Measurements from ENCODE around the gene ATXN7L2.

ATXN7L2 gene

DNA sequence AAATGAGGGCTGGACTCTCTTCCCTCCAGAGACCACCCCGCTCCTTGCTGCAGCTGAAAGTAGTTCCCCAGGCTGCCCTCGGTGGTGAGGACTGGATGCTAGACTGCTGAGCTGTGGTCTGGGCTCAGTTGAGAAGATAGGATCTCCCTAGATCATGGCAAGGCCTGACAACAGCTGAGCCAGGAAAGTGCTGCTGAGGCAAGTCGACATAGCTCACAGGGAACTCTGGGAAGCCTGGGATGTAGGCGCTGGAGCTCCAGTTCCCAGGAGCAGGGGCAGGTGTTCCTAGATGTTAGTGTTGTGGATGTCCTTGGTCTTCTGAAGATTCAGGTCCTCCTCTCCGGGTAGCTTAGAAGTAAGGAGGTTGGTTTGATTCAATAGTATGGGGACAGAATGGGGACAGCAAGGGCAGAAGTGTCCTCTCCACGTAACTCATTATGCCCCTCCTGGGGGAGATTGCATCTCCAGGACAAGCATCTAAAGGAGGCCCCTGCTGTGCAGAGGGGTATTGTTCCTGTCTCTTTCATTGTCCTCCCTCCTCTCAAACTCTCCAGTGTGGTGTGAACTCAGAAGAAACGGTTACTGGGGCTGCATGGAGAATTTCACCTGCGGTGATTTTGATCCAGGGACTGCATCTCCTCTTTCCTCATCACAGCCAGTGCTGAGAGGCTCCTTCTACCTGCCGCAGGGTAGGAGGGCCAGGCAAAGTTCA lies 13.9 kb downstream of the ATXN7L2 start:
- TF ChIP-seq EGR1 (IDR thresholded peaks at IDR 0.05) = no peak
- TF ChIP-seq USF1 (IDR thresholded peaks at IDR 0.05) = no peak
- TF ChIP-seq CEBPB (IDR thresholded peaks at IDR 0.05) = no peak
- TF ChIP-seq NFIC (IDR thresholded peaks at IDR 0.05) = no peak
- no peak for TF ChIP-seq EP300 (IDR thresholded peaks at IDR 0.05; ENCODE audit: borderline replicate concordance)
- no peak for TF ChIP-seq TCF12 (IDR thresholded peaks at IDR 0.05; ENCODE audit: low read depth)
- no peak for TF ChIP-seq TEAD4 (IDR thresholded peaks at IDR 0.05)
- TF ChIP-seq, protein P1, sequence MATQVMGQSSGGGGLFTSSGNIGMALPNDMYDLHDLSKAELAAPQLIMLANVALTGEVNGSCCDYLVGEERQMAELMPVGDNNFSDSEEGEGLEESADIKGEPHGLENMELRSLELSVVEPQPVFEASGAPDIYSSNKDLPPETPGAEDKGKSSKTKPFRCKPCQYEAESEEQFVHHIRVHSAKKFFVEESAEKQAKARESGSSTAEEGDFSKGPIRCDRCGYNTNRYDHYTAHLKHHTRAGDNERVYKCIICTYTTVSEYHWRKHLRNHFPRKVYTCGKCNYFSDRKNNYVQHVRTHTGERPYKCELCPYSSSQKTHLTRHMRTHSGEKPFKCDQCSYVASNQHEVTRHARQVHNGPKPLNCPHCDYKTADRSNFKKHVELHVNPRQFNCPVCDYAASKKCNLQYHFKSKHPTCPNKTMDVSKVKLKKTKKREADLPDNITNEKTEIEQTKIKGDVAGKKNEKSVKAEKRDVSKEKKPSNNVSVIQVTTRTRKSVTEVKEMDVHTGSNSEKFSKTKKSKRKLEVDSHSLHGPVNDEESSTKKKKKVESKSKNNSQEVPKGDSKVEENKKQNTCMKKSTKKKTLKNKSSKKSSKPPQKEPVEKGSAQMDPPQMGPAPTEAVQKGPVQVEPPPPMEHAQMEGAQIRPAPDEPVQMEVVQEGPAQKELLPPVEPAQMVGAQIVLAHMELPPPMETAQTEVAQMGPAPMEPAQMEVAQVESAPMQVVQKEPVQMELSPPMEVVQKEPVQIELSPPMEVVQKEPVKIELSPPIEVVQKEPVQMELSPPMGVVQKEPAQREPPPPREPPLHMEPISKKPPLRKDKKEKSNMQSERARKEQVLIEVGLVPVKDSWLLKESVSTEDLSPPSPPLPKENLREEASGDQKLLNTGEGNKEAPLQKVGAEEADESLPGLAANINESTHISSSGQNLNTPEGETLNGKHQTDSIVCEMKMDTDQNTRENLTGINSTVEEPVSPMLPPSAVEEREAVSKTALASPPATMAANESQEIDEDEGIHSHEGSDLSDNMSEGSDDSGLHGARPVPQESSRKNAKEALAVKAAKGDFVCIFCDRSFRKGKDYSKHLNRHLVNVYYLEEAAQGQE (IDR thresholded peaks at IDR 0.05; ENCODE audit: low read depth) = no peak
- no peak for TF ChIP-seq ZBTB7A (IDR thresholded peaks at IDR 0.05; ENCODE audit: low read depth)
- no peak for TF ChIP-seq RAD21 (IDR thresholded peaks at IDR 0.05; ENCODE audit: low read depth)
- no peak for TF ChIP-seq TAF1 (IDR thresholded peaks at IDR 0.05; ENCODE audit: low read depth)
- TF ChIP-seq FOXM1 (IDR thresholded peaks at IDR 0.05; ENCODE audit: borderline replicate concordance, low read depth) = no peak
- TF ChIP-seq MAX (IDR thresholded peaks at IDR 0.05) = no peak
- no peak for TF ChIP-seq CREB1 (IDR thresholded peaks at IDR 0.05; ENCODE audit: low read depth)
- no peak for TF ChIP-seq YY1 (IDR thresholded peaks at IDR 0.05; ENCODE audit: low read depth)

DNA sequence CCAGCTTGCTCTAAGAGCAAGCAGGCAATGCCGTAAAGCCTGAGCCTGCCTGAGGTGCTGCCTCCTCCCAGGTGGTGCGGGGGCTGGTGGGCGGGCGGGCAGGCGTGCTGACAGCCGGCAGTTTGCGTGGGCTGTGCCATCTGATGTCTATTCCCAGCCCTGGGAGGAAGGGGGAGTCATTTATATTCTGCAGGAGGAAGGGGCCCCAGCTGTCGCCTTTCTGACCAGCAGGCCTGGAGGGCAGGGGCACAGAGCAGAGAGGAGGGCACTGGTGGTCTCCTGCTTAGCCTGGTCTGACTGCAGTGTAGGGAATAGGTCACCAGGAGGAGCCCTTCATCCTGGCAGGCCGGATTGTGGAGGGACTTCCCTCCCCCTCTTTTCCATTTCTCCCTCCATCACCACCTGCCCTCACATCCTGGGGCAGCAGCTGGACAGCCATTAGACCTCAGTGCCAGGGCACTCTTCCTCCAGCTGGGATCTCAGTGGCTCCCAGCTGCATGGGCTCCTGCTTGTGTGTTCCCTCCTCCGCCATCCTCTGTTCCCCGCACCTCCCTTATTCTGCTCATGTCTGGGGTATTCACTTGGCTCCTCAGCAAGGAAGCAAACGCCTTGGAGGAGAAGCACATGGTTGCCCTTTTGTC lies 14.6 kb downstream of the ATXN7L2 start:
- TF ChIP-seq EGR1 (IDR thresholded peaks at IDR 0.05) = no peak
- TF ChIP-seq TEAD4 (IDR thresholded peaks at IDR 0.05) = no peak
- TF ChIP-seq RAD21 (IDR thresholded peaks at IDR 0.05; ENCODE audit: low read depth) = peak; percentile 48

GRCh38 chr1:109499081-109499480 lies 15.4 kb downstream of the ATXN7L2 start:
- TF ChIP-seq NFIC (IDR thresholded peaks at IDR 0.05) = no peak
- TF ChIP-seq EP300 (IDR thresholded peaks at IDR 0.05; ENCODE audit: borderline replicate concordance) = no peak
- no peak for TF ChIP-seq TCF12 (IDR thresholded peaks at IDR 0.05; ENCODE audit: low read depth)
- no peak for TF ChIP-seq TAF1 (IDR thresholded peaks at IDR 0.05; ENCODE audit: low read depth)
- no peak for TF ChIP-seq ZBTB7A (IDR thresholded peaks at IDR 0.05; ENCODE audit: low read depth)
- no peak for TF ChIP-seq MAX (IDR thresholded peaks at IDR 0.05)
- no peak for TF ChIP-seq CREB1 (IDR thresholded peaks at IDR 0.05; ENCODE audit: low read depth)
- no peak for TF ChIP-seq CEBPB (IDR thresholded peaks at IDR 0.05)

- TF ChIP-seq RAD21 (IDR thresholded peaks at IDR 0.05; ENCODE audit: low read depth) = peak; percentile 48
- no peak for TF ChIP-seq CEBPB (IDR thresholded peaks at IDR 0.05)
- TF ChIP-seq, protein P1 (IDR thresholded peaks at IDR 0.05; ENCODE audit: low read depth) = no peak
Observed at GRCh38 chr1:109499661-109500536, 16.2 kb downstream of the ATXN7L2 start.

GRCh38 chr1:109500941-109501381 lies 17.3 kb downstream of the ATXN7L2 start:
- TF ChIP-seq TAF1 (IDR thresholded peaks at IDR 0.05; ENCODE audit: low read depth) (no peak), RAD21 (IDR thresholded peaks at IDR 0.05; ENCODE audit: low read depth) (no peak)

DNA sequence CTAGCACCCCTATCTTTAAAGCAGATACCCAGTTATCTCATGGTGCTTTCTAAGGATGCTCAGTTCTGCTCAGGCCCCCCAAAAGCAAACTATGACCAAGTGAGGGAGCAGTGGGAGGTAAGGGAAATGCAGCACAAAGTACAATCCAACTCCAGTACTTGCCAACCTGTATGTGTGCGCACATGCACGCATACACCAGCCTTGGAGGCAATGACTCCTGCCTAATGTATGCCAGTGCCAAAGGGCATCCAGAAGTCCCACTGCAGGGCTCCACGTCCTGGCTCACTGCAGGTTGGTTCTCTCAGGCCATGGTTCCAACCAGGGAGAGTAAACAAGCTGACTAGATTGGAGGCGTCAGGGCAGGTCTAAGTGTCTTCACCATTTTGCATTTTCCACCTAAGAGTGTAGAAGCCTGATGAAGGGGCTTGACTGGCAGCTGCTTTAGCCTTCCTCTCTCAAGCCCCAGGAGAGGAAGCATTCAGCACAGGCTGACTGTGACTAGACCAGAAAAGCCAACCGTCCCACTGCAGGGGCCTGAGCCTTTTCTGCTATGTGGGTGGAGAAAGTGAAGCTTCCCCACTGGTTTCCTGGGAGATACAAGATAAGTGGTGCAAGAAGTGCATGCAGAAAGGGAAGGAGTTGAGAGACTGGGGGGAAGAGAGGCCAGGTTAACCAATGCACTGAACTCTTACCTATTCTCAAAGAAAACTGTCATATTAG lies 18.1 kb downstream of the ATXN7L2 start:
- TF ChIP-seq YY1 (IDR thresholded peaks at IDR 0.05; ENCODE audit: low read depth) = no peak
- TF ChIP-seq USF1 (IDR thresholded peaks at IDR 0.05) = no peak
- TF ChIP-seq TCF12 (IDR thresholded peaks at IDR 0.05; ENCODE audit: low read depth) = no peak
- TF ChIP-seq EGR1 (IDR thresholded peaks at IDR 0.05) = no peak
- TF ChIP-seq MAX (IDR thresholded peaks at IDR 0.05) = no peak
- no peak for TF ChIP-seq EP300 (IDR thresholded peaks at IDR 0.05; ENCODE audit: borderline replicate concordance)
- no peak for TF ChIP-seq FOXM1 (IDR thresholded peaks at IDR 0.05; ENCODE audit: borderline replicate concordance, low read depth)

All from Ishikawa (cell line).